ENCODE data around the gene PLEKHA8.
"Not testable (repeated sequence)": the region's sequence is repeated elsewhere in the genome, so short reads cannot be mapped to it uniquely, and the experiment has no call there.

PLEKHA8 gene

DNA sequence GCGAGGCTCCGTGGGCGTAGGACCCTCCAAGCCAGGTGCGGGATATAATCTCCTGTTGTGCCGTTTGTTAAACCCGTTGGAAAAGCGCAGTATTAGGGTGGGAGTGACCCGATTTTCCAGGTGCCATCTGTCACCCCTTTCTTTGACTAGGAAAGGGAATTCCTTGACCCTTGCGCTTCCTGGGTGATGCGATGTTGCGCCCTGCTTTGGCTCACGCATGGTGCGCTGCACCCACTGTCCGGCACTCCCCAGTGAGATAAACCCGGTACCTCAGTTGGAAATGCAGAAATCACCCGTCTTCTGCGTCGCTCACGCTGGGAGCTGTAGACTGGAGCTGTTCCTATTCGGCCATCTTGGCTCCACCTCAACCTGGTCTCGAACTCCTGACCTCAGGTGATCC, 70.4 kb downstream of the PLEKHA8 start:
- DNase-seq, result not testable (repeated sequence)

DNA sequence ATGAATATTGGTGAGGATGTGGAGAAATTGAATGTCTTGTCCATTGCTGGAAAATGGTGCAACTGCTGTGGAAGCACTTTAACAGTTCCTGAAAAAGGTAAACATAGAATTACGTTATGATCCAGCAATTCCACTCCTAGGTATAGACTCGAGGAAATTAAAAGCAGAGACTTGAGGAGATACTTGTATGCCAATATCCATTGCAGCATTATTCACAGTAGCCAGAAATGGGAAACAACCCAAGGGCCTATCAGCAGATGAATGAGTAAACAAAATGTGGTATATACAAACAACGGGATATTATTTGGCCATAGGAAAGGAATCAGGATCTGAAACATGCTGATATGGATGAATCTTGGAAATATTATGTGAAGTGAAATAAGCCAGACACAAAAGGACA, 74.1 kb downstream of the PLEKHA8 start:
- DNase-seq, result no peak

- DNase-seq, result no peak
Observed at GRCh38 chr7:30104157-30104556, 75.9 kb downstream of the PLEKHA8 start.

- DNase-seq, result no peak
Observed at GRCh38 chr7:30112103-30112713, 84.0 kb downstream of the PLEKHA8 start.

DNA sequence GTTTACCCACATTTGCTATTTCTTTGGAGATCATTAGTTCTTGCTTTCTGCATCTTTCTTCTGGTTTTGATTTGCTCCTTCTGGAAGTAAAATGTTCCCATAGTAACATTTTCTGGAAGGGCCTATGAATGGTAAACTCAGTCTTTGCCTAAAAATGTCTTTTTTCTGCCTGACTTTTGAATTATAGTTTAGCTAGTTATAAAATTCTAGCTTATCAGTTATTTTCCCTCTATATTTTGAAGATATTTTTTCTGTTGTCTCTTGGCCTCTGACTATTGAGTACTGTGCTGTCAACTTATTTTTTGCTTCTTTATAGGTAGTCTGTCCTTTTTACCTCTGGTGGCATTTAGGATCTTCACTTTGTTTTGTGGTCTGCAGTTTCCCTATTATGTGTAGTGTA, 84.9 kb downstream of the PLEKHA8 start:
- DNase-seq, result no peak

GRCh38 chr7:30114536-30115238, 86.5 kb downstream of the PLEKHA8 start:
- DNase-seq, result no peak

GRCh38 chr7:30115709-30116297, 87.6 kb downstream of the PLEKHA8 start:
- no peak for DNase-seq

DNA sequence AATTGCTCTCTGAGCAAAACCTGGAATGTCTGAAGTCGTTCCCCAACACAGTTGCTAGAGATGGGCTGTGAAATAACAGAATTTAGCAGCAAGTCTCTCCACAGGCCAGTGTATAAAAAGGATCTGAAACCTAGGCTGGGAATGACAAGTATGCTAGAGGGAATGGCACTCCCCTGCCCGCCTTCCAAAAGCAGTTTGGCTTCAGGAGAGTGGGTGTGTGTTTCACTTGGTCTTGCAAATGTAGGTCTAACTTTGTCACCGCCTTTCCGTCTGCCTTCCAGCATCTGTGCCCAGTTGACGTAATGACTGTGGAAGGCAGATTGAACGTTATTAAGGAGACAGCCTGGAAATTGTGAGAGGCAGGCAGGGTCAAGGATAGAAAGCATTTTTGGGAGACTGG, 88.6 kb downstream of the PLEKHA8 start:
- peak in 25 of 58 donors; percentile 9 to 73 (median 33) for DNase-seq

DNA sequence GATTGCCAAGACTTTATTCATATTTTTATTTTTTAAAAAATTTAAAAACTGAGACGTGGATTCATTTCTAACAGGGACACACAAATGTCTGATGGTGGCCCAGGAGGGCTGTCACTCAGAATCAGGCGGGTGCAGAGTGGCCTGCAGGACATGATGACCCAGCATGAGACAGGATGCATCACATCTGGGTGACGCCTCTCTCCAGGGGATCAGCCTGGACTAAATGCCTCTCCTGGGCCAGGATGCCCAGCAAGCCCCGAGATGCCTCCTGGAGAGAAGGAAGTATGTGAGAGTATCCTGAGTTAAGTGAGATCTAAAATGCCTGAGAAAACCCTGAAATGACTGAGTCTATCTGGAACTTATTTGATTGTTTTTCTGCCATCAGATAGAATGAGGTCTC, 89.7 kb downstream of the PLEKHA8 start:
- DNase-seq, result no peak

DNA sequence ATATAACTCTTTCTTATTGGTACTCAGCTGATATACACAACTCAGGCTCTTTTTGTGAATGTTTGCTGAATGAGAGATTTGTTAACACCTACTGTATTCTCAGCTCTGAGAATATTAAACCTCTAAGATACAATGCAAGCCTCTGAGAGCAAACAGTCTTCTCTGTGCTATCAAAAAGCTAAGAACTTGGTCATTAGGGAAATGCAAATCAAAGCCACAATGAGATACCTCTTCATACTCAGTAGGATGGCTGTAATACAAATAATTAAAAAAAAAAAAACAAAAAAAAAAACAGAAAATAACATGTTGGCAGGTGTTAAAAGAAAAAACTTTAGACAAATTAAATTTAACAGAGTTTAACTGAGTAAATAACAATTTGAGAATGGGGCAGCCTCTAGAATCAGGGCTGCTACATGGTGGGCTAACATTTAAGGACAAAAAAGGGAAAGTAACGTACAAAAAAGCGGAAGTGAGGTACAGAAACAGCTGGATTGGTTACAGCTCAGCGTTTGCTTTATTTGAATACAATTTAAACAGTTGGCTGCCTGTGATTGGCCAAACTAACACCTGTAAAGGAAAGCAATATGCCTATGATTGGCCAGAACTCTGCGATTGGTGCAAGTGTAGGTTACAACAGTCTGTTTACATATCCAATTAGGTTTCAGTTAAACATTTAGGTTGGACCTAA, 91.8 kb downstream of the PLEKHA8 start:
- no peak for DNase-seq

DNA sequence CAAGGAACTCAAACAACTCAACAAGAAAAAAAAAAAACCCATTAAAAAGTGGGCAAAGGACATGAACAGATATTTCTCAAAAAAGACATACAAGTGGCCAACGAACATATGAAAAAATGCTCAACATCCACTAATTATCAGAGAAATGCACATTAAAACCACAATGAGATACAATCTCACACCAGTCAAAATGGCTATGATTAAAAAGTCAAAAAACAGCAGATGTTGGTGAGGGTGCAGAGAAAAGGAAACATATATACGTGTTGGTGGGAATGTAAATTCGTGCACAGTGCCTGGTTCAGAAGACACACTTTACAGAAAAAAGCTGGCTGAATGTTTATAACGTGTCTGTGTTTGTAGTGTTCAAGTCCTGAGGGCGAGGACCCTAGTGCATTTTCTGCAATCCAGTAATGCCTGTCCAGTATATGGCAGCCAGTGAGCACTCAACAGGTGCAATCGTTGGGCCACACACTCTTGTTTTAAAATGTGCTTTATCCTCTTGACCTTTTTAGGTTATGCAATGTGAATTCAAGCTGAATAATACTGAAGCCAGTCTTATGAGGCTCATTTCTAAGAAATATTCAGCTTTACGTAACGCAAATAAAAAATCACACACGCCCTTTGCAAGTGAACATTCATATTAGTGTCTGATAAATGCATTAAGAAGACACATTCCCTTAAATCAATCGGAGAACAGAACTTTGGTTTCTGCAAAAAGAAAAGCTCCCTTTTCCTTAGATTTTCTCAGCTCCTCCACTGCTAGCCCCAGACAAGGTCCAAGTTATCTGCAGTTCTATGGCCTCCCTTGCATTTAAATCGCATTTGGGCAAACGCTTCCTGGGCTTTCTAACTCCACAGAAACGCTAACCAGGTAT, 105.8 kb downstream of the PLEKHA8 start:
- no peak for DNase-seq

GRCh38 chr7:30134611-30135300, 106.5 kb downstream of the PLEKHA8 start, which contains the start of gene MTURN:
MTURN (plus strand) TSS chr7:30134986; CDS start chr7:30135137, 151 bp downstream.
- DNase-seq, result peak; percentile 11 to 94 (median 82)

- peak in 56 of 58 donors; percentile 28 to 81 (median 69) for DNase-seq
Observed at GRCh38 chr7:30135301-30136116, 107.3 kb downstream of the PLEKHA8 start.

GRCh38 chr7:30136117-30136731, 108.0 kb downstream of the PLEKHA8 start:
- no peak for DNase-seq

- peak in 1 of 58 donors; percentile 9 for DNase-seq
Observed at GRCh38 chr7:30136743-30137485, 108.7 kb downstream of the PLEKHA8 start.

DNA sequence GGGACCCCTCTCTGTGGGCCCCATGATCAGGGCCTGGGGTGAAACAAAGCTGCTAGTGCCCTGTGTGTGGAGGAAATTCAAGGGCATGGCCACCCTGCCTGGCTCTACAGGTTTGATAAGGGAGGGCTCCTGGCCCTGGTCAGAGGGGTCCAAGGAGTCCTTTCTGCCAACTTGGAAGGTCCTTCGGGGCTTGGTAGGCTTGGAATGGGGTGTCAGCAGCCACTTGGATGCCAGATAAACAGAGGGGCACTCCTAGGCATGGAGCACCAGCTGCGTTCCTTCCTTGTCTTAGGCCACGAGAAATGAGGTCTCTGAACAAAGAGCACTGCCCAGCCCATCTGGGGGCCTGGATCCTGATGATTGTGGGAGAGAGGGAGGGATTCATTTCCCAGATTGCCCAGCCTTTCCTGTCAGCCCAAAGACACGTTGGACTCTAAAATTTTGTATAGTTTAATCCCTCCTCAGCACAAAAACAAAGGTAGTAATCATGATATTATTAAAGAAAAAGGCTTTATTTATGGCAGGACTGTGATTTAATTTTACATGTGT, 111.7 kb downstream of the PLEKHA8 start:
- no peak for DNase-seq

GRCh38 chr7:30140456-30140855, 112.2 kb downstream of the PLEKHA8 start:
- no peak for DNase-seq

DNA sequence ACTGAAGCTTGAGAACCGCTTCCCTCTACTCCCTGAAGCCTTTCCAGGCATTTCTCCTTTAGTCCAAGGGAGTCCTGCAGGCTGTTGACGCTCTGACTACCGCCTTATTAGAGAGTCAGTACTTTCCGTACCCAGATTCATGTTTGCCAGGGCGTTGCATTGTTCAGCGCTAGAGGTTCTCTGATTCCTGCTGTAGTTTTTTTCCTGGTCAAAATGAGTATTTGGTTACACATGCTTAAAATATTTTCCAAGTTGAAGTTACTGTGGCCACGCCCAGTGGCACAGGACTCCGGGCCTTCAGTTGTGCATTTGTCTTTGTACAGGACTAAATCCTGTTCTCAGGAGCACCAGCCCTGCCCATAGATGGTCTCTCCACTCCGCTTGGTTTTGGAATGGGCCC, 114.5 kb downstream of the PLEKHA8 start:
- peak in 1 of 58 donors; percentile 31 for DNase-seq

All from anterior cingulate cortex (tissue), 58 donors.